NCI-H187 (cell line): ENCODE results near the gene SLC9A9.

Source experiments
- DNase-seq, 2 experiments: peaks; one replicate each; lab custom pipeline; 2025; lab: John Stamatoyannopoulos, UW

The SLC9A9 gene

DNA sequence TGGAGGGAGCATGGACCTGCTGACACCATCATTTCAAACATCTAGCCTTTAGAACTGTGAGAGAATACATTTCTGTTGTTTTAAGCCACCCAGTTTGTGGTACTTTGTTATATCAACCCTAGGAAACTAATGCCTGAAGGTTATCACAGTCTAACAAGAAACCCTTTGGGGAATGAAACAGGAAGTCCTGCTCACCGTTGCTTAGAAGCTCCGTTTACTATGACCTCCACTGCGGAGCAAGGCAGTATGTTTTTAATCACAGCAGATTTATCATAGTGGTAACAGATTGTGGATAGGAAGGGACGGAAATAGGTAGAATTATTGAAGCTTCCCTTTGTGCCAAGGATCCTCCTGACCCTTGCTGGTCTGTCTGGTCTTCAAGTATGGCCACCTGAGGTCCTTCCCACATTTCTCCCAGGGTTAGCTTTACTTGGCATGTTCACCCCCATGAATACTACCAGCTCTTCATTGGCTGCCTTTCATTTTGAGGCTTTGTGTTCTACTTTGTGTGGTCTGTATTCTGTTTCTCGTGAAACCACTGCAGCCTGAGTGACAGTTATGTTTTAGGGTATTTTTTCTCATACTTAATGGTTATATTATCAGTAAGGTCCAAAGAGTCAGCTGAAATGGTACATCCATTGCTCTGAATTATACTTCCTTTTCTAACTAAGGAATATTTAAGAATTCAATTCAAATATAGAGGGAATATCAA is 527.1 kb downstream of the SLC9A9 start:
- no peak for DNase-seq

DNA sequence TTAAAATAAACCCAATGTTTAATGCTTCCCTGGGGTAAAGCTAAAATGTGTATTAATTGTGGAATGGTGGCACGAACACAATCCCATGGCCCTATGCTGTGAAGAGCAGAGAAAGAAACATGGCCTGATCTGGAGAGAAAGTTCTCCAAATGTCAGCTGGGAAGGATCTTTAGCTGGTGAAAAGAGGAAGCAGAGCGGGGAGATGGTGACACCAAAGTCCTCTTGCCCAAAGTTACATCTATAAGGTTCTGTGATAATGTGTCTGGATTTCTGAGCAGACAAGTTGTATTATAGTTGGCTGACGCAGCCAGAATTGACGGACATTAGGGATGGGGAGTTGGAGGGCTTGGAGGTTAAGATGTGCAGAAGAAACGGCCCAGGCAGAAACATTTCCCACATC is 532.5 kb downstream of the SLC9A9 start:
- no peak for DNase-seq

DNA sequence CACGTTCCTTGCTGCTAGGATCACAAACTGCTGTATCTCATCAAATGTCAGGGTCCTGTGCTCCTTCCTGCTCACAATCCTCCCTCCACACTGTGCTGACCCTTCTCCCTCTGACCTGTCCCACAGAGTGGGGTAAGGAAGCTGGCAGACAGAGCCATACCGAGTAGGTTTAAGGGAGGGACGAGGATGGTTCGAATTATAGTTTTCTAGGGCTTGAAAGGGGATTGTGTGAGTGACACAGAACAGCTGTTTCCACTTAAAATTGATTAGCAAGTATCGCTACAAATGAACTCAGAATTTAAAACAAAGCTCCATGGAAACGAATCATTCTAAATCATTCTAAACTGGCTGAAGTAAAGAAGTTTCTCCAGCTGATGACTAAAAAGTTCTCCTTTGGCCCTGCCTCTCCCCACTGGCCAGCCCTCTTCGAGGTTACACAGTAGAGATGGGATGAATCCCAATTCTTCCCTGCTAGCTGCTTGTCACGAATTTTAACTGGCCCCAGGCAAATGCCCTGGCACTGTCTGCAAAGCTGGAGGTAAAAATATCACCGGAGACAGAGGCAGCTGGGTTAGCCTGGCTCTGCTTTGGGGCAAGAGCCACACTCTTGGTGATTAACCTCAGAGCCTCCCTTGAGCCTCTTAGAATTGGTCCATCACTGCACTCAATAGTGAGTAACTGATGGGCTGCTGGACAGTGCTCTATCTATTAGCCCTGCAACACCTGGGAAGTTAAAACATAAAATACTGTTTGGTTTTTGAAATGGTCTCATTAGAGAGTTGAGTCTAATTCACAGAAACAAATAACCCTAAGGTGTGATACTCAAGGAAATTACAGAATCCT is 533.8 kb downstream of the SLC9A9 start:
- no peak for DNase-seq

DNA sequence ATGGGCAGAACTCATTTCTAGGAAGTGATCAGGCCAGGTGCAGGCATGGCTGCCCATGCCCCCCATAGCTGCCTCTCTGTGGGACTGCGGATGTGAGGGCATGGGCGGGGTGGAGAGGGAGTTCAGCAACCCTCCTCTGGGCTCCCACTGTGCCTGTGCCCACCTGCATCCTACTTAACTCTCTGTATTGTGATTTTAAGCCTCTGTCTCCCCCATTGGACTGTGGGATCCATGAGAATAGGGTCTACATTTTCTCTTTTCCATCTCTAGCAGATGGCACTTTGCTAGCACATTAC is 534.4 kb downstream of the SLC9A9 start:
- no peak for DNase-seq

DNA sequence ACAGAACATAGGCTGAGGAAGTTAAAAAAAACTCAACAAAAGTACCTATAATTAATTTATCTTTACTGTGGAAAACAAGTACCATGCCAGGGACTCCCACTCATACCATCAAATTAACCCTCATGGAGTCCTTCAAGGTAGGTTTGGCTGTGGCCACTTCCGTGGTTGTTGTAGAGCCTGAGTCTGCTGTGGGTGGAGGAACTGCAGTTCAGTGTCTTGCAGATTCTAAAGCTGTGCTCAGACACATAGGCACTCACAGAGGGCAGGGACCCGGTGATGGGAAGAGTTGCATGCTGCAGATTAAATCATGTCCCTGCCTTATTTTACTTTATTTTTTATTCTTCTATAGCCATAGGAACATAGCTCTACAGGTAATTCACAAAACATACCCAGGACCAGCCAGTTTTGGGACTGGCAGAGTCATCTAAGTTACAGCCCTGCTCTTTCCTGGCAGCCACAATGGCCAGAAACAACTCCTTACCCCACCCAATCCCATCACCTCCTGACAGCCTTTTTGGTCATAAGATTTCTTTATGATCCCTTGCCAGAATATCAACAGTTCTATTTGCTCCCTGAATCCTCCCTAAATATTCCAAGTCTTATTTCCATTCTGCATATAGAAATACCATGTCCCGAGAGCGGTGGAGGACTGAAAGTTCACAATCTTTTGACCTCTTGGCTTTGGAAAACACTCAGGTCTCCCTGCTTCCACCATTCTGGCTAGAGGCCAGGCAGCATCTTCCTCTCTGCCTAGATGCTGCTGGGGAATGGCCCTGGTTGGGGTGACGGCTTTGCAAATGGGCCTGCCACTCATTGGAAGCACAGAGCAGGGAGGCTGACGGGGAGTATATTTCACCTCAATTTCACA is 535.0 kb downstream of the SLC9A9 start:
- no peak for DNase-seq

DNA sequence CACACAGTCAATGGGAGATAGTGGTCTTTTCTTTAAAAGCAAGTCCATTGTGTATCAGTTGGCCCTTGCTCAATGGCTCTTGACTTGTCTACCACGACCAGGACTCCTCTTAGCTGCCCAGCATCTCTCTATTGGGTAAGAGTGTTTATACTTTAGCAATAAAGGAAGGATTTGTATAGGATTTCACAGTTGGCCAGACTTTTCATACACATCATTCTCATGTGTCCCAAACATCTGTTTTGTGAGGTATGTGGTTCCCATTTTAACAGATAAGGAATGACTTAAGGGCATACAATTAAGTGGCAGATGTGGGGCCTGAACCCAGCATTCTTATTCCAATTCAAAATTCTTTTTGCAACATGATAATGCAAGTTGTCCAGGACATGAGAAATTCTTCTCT is 537.2 kb downstream of the SLC9A9 start:
- DNase-seq: no peak

DNA sequence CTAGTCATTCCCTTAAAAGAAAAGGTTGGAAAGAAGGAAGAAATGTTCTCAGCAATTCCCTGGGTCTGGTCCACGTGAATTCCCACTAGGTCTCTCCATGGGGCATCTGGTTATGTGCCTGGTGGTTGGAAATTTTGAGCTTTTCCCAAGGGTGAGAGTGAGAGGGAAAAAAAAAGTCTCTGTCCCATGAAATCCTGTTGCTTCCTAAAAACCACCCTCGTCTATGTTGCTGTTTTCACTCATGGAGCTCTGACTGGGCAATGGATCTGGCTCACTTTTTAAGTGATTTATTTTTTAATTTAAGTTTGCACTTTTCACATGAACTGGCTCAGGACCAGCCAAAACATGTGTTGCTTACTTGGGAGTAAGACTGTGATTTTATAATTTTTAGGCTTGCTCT is 538.6 kb downstream of the SLC9A9 start:
- DNase-seq: no peak

DNA sequence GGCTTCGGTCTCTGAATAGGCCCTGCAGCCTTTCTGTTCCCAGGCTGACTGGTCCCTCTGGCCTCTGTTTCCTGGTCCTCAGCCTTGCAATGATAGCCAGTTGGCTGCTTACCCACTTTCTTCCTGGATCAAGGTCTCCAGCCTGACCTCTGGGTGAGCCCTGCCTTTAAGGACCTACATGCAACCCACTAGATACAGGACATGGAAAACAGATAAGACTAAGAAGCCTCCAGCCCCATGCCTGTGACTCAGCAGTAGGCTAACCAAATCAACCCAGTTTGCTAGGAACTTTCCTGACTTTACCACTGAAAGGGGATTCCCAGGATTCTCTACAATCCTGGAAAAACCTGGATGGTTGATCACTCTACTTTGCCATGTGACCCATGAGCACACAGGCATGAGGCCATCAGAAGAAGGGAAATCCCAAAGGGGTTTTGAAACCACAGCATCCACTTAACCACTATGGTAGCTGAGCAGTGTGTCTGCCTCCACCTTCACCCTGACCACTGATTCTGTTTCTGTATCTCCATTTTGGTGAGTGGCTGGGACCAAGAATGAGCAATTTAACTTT is 540.6 kb downstream of the SLC9A9 start:
- DNase-seq: no peak

DNA sequence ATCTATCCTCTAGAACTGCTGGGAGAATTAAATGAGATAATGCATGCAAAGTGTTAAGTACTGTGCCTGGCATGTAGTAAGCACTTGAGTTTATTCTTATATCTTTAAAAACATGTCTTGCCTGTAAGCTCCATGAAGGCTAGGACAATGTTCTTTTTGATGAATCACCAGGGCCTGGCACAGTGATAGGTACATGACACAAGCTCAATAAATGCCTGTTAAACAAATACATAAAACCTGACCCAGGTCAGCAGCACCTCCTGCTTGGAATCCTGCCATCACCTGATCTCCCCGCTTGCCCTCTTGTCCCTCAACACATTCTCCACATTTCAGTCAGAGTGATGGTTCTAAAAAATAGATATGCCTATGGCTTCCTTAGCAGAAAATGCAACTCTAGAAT is 541.9 kb downstream of the SLC9A9 start:
- no peak for DNase-seq

DNA sequence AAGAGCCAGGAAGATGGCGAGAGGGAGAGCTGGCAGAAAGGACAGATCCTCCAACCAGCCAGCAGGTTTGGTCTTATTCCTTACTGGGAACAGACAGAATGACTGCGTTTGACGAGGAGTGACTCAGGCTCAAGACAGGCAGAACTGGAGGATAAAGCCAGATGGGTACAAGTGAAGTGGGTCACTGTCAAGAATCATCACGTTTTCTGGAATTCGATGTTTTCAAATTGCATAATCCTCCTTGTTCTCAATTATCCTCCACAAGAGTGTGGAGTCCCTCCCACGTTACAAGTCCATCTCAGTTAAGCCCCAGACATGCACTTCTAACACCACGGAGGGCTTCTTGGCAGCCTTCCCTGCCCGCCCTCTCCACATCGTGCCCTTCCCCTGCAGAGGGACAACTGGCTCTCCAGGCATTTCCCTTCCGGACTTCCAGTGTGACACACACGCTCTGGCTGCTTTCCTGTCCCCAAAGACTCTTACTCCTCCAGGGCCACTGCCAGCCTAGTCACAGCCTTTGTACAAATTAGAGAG is 545.6 kb downstream of the SLC9A9 start:
- DNase-seq: no peak

DNA sequence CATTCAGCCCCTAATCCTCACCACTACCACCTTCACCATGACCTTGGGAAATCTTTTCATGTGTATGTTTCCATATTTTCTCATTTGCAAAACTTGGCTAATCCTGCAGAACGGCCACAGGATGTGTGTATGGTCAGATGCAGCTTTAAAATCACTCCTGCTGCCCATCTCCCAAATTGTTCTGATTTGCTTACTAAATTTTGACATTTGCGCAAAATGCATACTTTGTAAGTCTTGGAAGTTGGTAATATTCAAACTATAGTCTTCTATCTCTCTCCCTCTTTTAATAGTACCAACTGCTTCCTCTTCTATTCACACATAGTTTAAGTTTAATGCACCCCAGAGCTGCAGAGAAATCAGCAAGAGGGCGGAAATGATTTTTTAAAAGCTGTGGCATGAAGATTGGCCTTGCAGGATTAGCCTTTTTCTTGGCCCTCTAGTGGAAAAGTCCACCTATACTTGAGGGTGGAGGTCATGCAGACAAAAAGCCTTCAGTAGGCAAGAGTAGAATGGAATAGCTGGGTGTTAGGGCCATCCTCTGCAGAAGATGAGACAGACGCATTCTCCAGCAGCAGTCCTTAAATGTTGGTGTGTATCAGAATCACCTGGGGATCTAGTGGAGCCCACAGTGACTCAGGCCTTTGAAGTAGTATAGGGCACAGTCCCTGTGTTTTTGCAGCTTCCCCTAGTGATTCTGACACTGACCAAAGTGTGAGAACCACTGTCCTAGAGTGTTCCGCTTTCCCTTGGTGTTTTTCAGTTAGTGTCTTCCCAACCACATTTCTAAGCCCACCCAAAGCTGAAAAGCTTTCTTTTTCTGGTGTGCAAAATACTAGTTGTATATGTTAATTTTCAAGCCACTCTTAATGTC is 547.0 kb downstream of the SLC9A9 start:
- DNase-seq: no peak

DNA sequence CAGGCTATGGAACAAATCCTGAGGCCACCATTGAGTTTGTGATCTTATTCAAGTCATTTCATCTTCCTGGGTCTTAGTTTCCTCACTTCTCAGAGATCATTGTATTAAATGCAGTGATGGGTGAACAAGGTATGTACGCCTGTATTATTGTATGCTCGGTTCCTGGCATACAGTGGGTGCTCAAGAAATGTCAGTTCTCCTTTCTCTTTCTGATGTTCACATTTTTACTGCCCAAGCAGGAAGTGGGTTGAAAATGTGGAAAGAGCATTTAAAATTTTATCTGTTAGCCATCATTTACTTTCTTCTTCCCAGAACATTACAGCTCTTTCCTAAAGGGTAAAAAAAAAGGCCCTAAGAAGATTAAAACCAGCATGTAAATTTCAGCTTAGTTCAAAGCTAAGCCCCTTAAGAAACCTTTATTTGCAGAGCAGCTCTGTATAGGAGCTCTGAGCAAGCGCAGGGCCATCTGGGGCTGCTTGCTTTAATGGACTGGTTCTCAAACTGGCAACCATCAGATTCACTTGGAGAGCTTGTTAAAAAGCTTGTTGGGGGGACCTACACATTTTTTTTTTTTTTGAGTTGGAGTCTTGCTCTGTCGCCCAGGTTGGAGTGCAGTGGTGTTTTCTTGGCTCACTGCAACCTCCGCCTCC is 549.3 kb downstream of the SLC9A9 start:
- no peak for DNase-seq

DNA sequence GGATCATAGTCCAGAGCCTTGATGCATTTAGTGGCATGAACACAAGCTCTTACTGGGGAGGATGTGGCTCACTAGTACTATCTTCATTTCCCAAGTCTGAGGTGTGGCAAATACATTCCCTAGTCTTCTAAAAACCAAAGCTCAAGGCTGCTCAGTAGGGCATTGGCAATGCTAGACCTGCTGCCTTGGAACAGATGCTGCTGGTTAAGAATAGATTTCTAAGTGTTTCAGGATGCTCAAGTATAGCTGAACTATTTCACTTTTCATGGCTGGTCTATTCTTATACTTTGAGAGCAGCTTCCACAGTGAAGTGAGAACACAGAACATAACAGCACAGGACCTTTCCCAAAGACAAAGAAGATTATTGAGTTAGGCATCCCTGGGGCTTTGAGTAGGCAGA is 549.9 kb downstream of the SLC9A9 start:
- no peak for DNase-seq

DNA sequence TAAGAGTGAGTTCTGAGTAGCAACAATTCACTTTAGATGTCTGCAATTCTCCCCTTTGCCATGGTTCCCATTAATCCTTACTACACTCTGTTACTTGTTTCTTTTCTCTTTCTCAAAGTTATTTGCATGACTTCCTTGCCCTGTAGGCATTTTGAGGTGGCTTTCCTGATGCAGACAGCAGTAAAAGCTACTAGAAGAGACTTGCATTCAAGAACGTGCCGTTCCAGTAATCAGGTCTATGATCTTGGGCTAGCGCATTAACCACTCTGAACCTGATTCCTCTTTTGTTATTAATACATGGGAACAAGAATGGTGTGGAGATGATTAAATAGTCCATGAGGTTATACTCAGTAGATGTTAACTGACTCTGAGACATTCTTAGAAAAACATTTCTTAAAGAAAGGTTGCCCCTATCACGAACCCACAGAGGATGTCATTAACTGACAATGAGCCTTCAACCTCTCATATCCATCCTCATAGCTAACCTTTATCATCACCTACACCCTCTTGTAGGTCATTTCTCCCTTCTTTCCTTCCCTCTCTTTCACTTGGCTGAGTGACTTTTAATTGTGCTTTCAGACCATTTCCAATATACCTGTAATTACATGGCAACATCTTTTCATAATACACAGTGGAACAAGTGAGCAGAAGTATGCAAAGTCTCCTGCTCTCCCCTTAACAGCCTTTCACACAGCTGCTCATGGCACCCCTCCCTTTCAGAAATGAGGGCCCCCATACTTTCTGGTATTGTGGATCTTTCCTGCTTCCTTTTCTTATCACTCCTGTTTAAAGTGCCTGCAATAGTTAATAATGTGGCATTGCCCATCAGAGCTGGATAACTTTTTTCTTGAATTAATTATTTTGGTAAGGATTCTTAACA is 552.8 kb downstream of the SLC9A9 start:
- DNase-seq: no peak

DNA sequence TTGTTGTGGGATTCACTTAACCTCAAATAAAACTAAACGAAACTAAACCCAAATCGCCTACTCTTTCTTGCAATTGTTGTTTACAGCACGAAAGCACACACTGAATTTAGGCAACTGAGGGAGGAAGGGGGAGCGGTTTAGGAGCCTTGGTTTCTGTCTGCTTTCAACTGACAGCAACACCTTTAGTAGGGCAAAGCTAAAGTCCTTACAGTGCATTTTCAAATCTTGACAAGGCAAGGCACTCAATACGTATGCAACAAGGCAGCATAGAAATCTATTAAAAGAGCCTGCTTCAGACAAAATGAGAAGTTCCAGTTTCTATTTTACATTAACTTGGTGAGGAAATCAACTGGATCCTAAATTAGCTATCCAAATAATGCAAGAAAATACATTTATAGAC is 554.1 kb downstream of the SLC9A9 start:
- no peak for DNase-seq

DNA sequence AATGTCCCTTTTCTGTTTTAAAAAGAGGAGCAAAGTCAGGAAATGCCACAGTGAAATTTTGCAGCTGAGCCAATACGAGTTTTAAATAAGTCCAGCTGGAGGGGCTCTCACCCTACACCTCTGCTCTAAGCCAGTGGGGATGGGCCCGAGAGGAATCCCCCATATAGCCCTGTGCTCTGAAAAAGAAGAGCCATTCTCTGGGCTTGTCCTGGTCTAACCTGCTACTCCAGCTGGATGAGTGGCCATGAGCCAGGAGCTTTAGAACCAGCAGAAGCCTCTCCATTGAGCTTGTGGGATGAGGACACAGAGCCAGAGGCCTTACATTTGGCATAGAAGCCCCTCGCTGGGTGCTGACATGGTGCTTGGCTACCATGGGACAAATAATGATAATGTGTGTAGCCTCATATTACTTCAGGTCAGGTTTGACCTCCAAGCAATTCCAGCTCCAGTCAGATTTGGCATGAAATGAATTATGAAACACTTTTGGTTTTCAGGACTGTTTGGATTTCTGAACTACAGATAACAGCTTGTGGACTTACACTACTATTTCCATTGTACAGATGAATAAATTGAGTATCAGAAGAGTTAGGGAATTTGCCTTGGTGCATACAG is 556.3 kb downstream of the SLC9A9 start:
- no peak for DNase-seq

DNA sequence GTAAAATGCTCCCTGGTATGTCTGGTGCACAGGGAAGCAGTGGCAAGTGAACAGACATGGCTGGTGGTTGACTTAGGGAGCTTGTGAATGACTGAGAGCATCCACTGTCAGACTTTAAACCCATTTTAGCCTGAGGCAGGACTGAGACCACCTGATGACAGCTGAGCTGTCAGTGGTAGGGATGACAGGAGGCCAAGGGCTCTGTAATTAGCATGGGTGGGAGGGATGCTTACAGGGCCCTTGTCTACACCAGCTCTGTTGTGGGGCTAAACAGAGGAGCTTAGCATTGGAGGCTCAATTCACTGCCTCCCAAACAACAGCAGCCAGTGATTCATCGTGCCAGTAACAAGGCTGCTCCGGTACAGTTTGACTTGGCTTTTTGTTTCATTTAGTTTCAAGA is 559.3 kb downstream of the SLC9A9 start:
- no peak for DNase-seq

DNA sequence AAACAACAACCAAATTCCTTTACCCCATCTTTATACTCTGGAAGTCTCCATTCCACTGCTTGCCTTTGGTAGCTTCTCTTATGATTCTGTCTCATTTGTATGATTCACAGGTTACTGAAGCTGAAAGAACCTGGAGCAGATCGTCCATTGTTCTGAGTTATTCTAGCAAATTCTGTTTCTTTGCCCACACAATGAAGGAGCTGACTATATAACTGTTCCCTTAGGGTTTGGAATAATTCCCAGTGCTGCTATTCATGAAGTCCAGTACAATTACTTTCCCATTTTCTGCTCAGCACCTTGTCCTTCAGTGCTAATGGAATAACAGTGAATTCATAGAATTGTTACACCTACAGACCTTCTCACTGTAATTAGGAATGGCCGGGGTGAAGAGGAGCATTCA is 560.9 kb downstream of the SLC9A9 start:
- DNase-seq: no peak

DNA sequence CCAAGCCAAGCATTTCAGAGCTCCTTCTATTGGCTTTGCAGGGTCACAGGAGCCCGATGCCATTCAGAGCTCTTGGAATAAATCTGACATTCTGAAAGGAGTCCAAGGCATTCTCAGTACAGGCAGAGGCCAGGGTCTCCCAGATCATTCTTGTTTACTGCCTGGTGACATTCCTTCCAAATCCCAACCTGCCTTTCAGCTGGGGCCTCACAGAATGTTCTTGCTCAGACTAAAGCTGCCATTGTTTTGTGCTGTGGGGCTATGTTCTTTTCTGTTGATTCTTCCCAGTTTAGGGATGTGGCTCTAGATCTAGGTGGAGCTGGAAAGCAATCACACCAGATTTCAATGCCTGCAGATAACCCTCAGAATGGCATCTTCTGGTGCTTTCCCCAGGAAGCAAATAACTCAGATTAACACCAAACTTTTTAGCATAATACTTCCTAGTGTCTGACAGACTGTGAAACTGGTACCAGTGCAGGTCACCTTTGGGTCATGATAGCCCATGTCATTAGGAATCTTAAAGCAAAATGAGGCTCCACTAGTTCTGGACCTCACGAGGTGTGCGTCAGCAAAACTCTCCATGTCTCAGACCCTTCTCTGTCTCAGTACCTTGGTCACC is 561.8 kb downstream of the SLC9A9 start:
- no peak for DNase-seq
